Cardiac muscle cell (in vitro differentiated cells and primary cell): ENCODE results near the gene IZUMO4. TPM values are rescaled to one million over a fixed set of nuclear protein-coding genes. Genes with fewer than 3 reads are reported as not detected.

Experiments used
- DNase-seq, 2 donors: peaks; one replicate each; pipeline versions ENCODE4 v3.0.0 to v3.0.0-alpha.2; 2010 to 2017; ENCODE audit warnings: low read depth in 1 of 2, low spot score in 1 of 2
- H3K27ac ChIP-seq: fragments of 200-600 bp; sonication (generic); 2 replicates; pipeline ENCODE4 v1.5.1; 2016
- H3K27me3 ChIP-seq: fragments of 200-600 bp; sonication (generic); 2 replicates; pipeline ENCODE4 v1.6.0; 2016; ENCODE audit warnings: control low read depth
- H3K36me3 ChIP-seq: fragments of 200-600 bp; sonication (generic); 2 replicates; pipeline ENCODE4 v1.5.1; 2016; ENCODE audit warnings: control low read depth
- H3K4me1 ChIP-seq: fragments of 200-600 bp; sonication (generic); 2 replicates; pipeline ENCODE4 v1.8.1; 2017; ENCODE audit warnings: low read depth, mild to moderate bottlenecking, mixed run types
- H3K4me3 ChIP-seq: fragments of 200-600 bp; sonication (generic); 2 replicates; pipeline ENCODE4 v1.5.1; 2016; ENCODE audit warnings: mild to moderate bottlenecking
- H3K9me3 ChIP-seq: fragments of 200-600 bp; sonication (generic); 2 replicates; pipeline ENCODE4 v1.5.1; 2017; ENCODE audit warnings: low read depth, mild to moderate bottlenecking, control low read depth
- CTCF ChIP-seq: IDR thresholded peaks from 2 replicates; pipeline ENCODE4 v1.5.1; 2012; ENCODE audit warnings: low read depth, mild to moderate bottlenecking, low read length
- polyA plus RNA-seq: library from polyadenylated mRNA; unstranded; fragments of >200 nt; fragmentation: Nextera tagmentation; extraction: Ambion mirVana; gene quantifications from 2 replicates; pipeline ENCODE4 v1.2.1, GENCODE V29; 2016
- total RNA-seq: library from RNA; depleted of rRNA; stranded (reverse); fragments of >200 nt; gene quantifications from 2 replicates; pipeline ENCODE4 v1.2.3, GENCODE V29; 2016

The IZUMO4 gene
- total and polyA plus RNA-seq, 2 experiments from 2014 or later: 2.6 to 10.5 TPM

- no peak overlapping the region for H3K27ac ChIP-seq
- TF ChIP-seq CTCF: no peak
- H3K4me3 ChIP-seq: no peak overlapping the region
- no peak for DNase-seq
- H3K36me3 ChIP-seq: peaks cover 76% of the 10 kb centered on the region
- no peaks in the 10 kb centered on the region for H3K4me1 ChIP-seq
- H3K27me3 ChIP-seq: no peaks in the 10 kb centered on the region
- no peaks in the 10 kb centered on the region for H3K9me3 ChIP-seq
These were observed 19.3 kb downstream of the IZUMO4 start for GRCh38 chr19:2115911-2116426.

- H3K27me3 ChIP-seq: no peaks in the 10 kb centered on the region
- no peak overlapping the region for H3K4me3 ChIP-seq
- no peaks in the 10 kb centered on the region for H3K4me1 ChIP-seq
- H3K36me3 ChIP-seq: peaks cover 80% of the 10 kb centered on the region
- no peak for TF ChIP-seq CTCF
- H3K27ac ChIP-seq: no peak overlapping the region
- H3K9me3 ChIP-seq: no peaks in the 10 kb centered on the region
- no peak for DNase-seq
These were observed 19.8 kb downstream of the IZUMO4 start for GRCh38 chr19:2116507-2116906.

GRCh38 chr19:2117215-2117960 is 20.7 kb downstream of the IZUMO4 start:
- Histone ChIP-seq H3K9me3 (no peaks in the 10 kb centered on the region), H3K27me3 (no peaks in the 10 kb centered on the region), H3K4me1 (no peaks in the 10 kb centered on the region), H3K36me3 (peaks cover 72% of the 10 kb centered on the region), H3K4me3 (no peak overlapping the region), H3K27ac (no peak overlapping the region)
- TF ChIP-seq CTCF: no peak
- DNase-seq: no peak

- Histone ChIP-seq H3K27me3 (no peaks in the 10 kb centered on the region), H3K36me3 (peaks cover 71% of the 10 kb centered on the region), H3K4me1 (no peaks in the 10 kb centered on the region), H3K4me3 (no peak overlapping the region), H3K27ac (no peak overlapping the region), H3K9me3 (no peaks in the 10 kb centered on the region)
- TF ChIP-seq CTCF: no peak
- no peak for DNase-seq
These were observed 21.7 kb downstream of the IZUMO4 start for GRCh38 chr19:2118438-2118837.

GRCh38 chr19:2119921-2120785 is 23.4 kb downstream of the IZUMO4 start:
- Histone ChIP-seq H3K27me3 (no peaks in the 10 kb centered on the region), H3K4me3 (no peak overlapping the region), H3K27ac (no peak overlapping the region), H3K36me3 (peaks cover 59% of the 10 kb centered on the region), H3K4me1 (no peaks in the 10 kb centered on the region), H3K9me3 (no peaks in the 10 kb centered on the region)
- DNase-seq: no peak
- TF ChIP-seq CTCF: no peak
